ENCODE data around the gene IL3. TPM values are rescaled to one million over a fixed set of nuclear protein-coding genes. Genes with fewer than 3 reads are reported as not detected.

The IL3 gene
- total and polyA plus RNA-seq, 2 experiments from 2014 or later = not detected

GRCh38 chr5:132076202-132076830 lies 15.9 kb downstream of the IL3 start:
- Mint-ChIP-seq H3K4me3 (no peak overlapping the region), H3K36me3 (ENCODE audit: low read depth) (no peaks in the 10 kb centered on the region), H3K4me1 (no peaks in the 10 kb centered on the region; the same call in 2 of the 3 replicates), H3K27me3 (ENCODE audit: insufficient read depth, low read depth, poor library complexity) (peaks cover 5% of the 10 kb centered on the region), H3K9me3 (0 out of 3 replicates have a peak, but pooled peaks cover 2% of the 10 kb centered on the region), H3K27ac (no peak overlapping the region)
- Histone ChIP-seq H3K79me2 (replicated peaks; ENCODE audit: insufficient read depth) (no peaks in the 10 kb centered on the region), H3K9me2 (ENCODE audit: insufficient read depth) (no peaks in the 10 kb centered on the region), H3K4me2 (no peak overlapping the region), H4K20me1 (replicated peaks; ENCODE audit: insufficient read depth) (no peaks in the 10 kb centered on the region), H3K27me3 (ENCODE audit: insufficient read depth) (no peaks in the 10 kb centered on the region), H3K4me3 (no peak overlapping the region), H3F3A (replicated peaks; ENCODE audit: low read depth) (no peaks in the 10 kb centered on the region), H2AFZ (no peak overlapping the region), H3K27ac (ENCODE audit: low read depth) (no peak overlapping the region), H3K36me3 (ENCODE audit: insufficient read depth) (no peaks in the 10 kb centered on the region), H3K4me1 (ENCODE audit: insufficient read depth) (no peaks in the 10 kb centered on the region)
- DNase-seq (ENCODE audit: low spot score) (no peak), ATAC-seq (no peak)
- no peak for TF ChIP-seq ZNF114 (CRISPR knock-in tag; IDR thresholded peaks at IDR 0.05)

DNA sequence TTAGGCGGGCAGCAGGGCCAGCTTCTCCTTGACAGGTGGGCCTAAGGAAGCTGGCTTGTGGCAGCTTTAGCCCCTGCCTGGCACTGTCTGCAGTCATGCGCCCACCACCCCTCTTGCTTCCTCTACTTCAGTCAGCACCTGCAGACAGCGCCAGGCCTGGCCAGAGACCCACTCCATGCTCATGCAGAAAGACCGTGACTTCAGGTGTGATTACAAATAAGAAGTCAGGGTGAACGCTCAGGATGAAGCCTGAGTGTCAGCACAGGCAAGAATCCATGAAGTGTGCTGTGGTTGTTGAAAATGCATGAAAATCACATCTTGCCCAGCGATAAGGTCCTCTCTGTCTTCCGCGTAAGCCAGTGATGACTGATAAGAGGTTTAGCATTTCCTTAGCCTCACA lies 16.5 kb downstream of the IL3 start:
- ATAC-seq (no peak), DNase-seq (ENCODE audit: low spot score) (no peak)
- Histone ChIP-seq H3K27ac (ENCODE audit: low read depth) (no peak overlapping the region), H3K4me1 (ENCODE audit: insufficient read depth) (no peaks in the 10 kb centered on the region), H3F3A (replicated peaks; ENCODE audit: low read depth) (no peaks in the 10 kb centered on the region), H3K36me3 (ENCODE audit: insufficient read depth) (no peaks in the 10 kb centered on the region), H3K4me2 (no peak overlapping the region), H4K20me1 (replicated peaks; ENCODE audit: insufficient read depth) (no peaks in the 10 kb centered on the region), H3K79me2 (replicated peaks; ENCODE audit: insufficient read depth) (no peaks in the 10 kb centered on the region), H2AFZ (no peak overlapping the region), H3K27me3 (ENCODE audit: insufficient read depth) (no peaks in the 10 kb centered on the region), H3K4me3 (no peak overlapping the region), H3K9me2 (ENCODE audit: insufficient read depth) (no peaks in the 10 kb centered on the region)
- no peak overlapping the region for H3K27ac Mint-ChIP-seq
- H3K4me1 Mint-ChIP-seq = no peaks in the 10 kb centered on the region; the same call in 2 of the 3 replicates
- no peaks in the 10 kb centered on the region for H3K36me3 Mint-ChIP-seq (ENCODE audit: low read depth)
- 0 out of 3 replicates have a peak, but pooled peaks cover 2% of the 10 kb centered on the region for H3K9me3 Mint-ChIP-seq
- H3K4me3 Mint-ChIP-seq = no peak overlapping the region
- H3K27me3 Mint-ChIP-seq (ENCODE audit: insufficient read depth, low read depth, poor library complexity) = peaks cover 4% of the 10 kb centered on the region
- TF ChIP-seq, protein P1, sequence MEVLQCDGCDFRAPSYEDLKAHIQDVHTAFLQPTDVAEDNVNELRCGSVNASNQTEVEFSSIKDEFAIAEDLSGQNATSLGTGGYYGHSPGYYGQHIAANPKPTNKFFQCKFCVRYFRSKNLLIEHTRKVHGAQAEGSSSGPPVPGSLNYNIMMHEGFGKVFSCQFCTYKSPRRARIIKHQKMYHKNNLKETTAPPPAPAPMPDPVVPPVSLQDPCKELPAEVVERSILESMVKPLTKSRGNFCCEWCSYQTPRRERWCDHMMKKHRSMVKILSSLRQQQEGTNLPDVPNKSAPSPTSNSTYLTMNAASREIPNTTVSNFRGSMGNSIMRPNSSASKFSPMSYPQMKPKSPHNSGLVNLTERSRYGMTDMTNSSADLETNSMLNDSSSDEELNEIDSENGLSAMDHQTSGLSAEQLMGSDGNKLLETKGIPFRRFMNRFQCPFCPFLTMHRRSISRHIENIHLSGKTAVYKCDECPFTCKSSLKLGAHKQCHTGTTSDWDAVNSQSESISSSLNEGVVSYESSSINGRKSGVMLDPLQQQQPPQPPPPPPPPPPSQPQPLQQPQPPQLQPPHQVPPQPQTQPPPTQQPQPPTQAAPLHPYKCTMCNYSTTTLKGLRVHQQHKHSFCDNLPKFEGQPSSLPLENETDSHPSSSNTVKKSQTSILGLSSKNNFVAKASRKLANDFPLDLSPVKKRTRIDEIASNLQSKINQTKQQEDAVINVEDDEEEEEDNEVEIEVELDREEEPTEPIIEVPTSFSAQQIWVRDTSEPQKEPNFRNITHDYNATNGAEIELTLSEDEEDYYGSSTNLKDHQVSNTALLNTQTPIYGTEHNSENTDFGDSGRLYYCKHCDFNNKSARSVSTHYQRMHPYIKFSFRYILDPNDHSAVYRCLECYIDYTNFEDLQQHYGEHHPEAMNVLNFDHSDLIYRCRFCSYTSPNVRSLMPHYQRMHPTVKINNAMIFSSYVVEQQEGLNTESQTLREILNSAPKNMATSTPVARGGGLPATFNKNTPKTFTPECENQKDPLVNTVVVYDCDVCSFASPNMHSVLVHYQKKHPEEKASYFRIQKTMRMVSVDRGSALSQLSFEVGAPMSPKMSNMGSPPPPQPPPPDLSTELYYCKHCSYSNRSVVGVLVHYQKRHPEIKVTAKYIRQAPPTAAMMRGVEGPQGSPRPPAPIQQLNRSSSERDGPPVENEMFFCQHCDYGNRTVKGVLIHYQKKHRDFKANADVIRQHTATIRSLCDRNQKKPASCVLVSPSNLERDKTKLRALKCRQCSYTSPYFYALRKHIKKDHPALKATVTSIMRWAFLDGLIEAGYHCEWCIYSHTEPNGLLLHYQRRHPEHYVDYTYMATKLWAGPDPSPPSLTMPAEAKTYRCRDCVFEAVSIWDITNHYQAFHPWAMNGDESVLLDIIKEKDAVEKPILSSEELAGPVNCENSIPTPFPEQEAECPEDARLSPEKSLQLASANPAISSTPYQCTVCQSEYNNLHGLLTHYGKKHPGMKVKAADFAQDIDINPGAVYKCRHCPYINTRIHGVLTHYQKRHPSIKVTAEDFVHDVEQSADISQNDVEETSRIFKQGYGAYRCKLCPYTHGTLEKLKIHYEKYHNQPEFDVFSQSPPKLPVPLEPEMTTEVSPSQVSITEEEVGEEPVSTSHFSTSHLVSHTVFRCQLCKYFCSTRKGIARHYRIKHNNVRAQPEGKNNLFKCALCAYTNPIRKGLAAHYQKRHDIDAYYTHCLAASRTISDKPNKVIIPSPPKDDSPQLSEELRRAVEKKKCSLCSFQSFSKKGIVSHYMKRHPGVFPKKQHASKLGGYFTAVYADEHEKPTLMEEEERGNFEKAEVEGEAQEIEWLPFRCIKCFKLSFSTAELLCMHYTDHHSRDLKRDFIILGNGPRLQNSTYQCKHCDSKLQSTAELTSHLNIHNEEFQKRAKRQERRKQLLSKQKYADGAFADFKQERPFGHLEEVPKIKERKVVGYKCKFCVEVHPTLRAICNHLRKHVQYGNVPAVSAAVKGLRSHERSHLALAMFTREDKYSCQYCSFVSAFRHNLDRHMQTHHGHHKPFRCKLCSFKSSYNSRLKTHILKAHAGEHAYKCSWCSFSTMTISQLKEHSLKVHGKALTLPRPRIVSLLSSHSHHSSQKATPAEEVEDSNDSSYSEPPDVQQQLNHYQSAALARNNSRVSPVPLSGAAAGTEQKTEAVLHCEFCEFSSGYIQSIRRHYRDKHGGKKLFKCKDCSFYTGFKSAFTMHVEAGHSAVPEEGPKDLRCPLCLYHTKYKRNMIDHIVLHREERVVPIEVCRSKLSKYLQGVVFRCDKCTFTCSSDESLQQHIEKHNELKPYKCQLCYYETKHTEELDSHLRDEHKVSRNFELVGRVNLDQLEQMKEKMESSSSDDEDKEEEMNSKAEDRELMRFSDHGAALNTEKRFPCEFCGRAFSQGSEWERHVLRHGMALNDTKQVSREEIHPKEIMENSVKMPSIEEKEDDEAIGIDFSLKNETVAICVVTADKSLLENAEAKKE (CRISPR knock-in tag; IDR thresholded peaks at IDR 0.05) = no peak
- TF ChIP-seq ZNF331 (CRISPR knock-in tag; IDR thresholded peaks at IDR 0.05; ENCODE audit: low read depth) = no peak
- TF ChIP-seq EZH2phosphoT487 (IDR thresholded peaks at IDR 0.05; ENCODE audit: unreplicated experiment) = no peak
- no peak for TF ChIP-seq POLR2AphosphoS5 (IDR thresholded peaks at IDR 0.05; ENCODE audit: low read depth)
- TF ChIP-seq, protein P2, sequence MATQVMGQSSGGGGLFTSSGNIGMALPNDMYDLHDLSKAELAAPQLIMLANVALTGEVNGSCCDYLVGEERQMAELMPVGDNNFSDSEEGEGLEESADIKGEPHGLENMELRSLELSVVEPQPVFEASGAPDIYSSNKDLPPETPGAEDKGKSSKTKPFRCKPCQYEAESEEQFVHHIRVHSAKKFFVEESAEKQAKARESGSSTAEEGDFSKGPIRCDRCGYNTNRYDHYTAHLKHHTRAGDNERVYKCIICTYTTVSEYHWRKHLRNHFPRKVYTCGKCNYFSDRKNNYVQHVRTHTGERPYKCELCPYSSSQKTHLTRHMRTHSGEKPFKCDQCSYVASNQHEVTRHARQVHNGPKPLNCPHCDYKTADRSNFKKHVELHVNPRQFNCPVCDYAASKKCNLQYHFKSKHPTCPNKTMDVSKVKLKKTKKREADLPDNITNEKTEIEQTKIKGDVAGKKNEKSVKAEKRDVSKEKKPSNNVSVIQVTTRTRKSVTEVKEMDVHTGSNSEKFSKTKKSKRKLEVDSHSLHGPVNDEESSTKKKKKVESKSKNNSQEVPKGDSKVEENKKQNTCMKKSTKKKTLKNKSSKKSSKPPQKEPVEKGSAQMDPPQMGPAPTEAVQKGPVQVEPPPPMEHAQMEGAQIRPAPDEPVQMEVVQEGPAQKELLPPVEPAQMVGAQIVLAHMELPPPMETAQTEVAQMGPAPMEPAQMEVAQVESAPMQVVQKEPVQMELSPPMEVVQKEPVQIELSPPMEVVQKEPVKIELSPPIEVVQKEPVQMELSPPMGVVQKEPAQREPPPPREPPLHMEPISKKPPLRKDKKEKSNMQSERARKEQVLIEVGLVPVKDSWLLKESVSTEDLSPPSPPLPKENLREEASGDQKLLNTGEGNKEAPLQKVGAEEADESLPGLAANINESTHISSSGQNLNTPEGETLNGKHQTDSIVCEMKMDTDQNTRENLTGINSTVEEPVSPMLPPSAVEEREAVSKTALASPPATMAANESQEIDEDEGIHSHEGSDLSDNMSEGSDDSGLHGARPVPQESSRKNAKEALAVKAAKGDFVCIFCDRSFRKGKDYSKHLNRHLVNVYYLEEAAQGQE (IDR thresholded peaks at IDR 0.05; ENCODE audit: unreplicated experiment) = no peak
- no peak for TF ChIP-seq STAT1 (IDR thresholded peaks at IDR 0.05; ENCODE audit: unreplicated experiment)
- TF ChIP-seq NANOG (IDR thresholded peaks at IDR 0.05; ENCODE audit: borderline replicate concordance) = no peak
- TF ChIP-seq CTCF (conservative IDR thresholded peaks at IDR 0.05; ENCODE audit: low read depth in 2 of 2) = no peak
- no peak for TF ChIP-seq ZNF114 (CRISPR knock-in tag; IDR thresholded peaks at IDR 0.05)
- no peak for TF ChIP-seq EZH2 (IDR thresholded peaks at IDR 0.05; ENCODE audit: low read depth, unreplicated experiment)

Measured in GM23338 (cell line).